DMS53 treated with DMSO at 0.1 percent for 48 hours (cell line): ENCODE data around the gene ADGRV1.
A peak's percentile ranks its signal among the peaks of the same experiment; 100 is the strongest.
"Not testable (repeated sequence)": the region's sequence is repeated elsewhere in the genome, so short reads cannot be mapped to it uniquely, and the experiment has no call there.

Experiments used
- DNase-seq: peaks from one replicate; lab custom pipeline; 2025; ENCODE audit not compliant: unreplicated experiment; lab: John Stamatoyannopoulos, UW

Gene ADGRV1

GRCh38 chr5:90586469-90586868 is 27.9 kb downstream of the ADGRV1 start:
- DNase-seq, result no peak

DNA sequence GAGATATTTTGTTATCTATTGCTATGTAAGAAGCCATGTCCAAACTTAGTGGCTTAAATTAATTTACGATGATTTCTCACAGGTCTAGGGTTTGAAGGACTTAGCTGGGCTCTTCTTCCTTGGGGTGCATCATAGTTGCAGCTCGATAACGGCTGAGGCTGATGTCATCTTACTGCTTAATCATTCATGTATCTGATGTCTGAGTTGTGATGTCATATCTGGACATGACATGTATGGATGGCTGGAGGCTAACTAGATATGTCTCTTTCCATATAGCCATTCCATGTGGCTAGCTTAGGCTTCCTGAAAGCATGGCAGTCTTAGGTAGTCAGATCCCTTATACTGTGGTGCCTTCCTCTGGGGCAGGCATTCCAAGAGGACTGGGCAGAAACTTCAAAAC is 31.6 kb downstream of the ADGRV1 start:
- DNase-seq, result no peak

DNA sequence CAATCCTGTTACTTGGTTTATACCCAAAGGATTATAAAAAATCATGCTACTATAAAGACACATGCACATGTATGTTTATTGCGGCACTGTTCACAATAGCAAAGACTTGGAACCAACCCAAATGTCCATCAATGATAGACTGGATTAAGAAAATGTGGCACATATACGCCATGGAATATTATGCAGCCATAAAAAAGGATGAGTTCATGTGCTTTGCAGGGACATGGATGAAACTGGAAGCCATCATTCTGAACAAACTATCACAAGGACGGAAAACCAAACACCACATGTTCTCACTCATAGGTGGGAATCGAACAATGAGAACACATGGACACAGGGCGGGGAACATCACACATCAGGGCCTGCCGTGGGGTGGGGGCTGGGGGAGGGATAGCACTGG is 34.5 kb downstream of the ADGRV1 start:
- not testable (repeated sequence) for DNase-seq

- DNase-seq, result not testable (repeated sequence)
Observed at GRCh38 chr5:90595766-90596165, 37.2 kb downstream of the ADGRV1 start.

DNA sequence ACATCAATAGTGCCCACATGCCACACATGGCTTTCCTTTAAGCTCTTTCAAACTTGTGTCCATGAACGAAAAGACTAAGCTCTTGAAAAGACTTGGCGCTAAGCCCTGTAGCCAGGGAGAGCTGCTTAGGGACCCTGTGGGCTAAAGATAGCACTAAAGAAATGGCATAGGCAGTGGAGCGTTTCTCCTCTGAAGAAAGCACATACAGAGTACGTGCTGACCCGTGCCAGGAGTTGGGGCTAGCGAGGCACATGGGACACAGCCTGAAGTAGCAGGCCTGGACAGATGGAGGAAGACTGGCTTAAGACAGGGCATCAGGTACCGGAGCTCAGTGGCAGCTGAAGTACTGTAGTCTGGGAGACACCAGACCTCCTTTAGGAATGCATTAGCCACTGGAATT is 39.7 kb downstream of the ADGRV1 start:
- DNase-seq, result no peak

GRCh38 chr5:90600307-90600706 is 41.7 kb downstream of the ADGRV1 start:
- DNase-seq, result not testable (repeated sequence)

DNA sequence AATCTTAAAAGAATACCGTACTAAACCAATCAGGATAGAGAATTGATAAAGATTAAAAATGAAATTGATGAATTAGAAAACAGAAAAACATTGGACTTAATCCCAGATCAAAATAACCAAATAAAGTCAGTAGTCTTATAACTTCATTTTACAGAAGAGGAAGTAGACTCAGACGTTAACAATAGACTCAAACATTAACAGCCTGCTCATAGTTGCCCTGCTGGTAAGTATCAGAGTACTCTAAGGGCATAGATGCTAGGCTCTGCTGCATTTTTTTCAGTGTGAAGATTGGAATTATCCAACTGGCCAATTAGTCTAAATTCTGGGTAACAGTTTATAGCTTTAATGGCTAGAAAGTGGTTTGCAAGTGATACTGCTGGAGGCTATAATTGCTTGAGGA is 42.9 kb downstream of the ADGRV1 start:
- no peak for DNase-seq

DNA sequence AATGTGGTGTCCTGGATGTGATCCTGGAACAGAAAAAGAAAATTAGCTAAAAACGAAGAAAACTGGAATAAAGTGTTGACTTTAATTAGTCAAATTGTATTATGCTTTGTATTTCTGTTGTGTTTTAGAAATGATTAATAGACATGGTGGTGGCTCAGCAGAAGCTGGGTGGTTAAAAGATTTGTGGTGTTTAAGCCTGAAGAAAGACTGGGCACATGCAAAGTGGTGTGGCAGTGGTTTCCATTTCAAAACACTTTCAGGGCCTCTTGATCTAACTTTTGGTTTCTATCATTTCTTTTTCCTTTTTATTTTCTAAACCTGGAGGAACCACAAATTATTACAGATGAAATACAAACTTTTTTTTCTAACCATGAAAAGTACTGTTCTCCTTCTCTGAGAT is 44.1 kb downstream of the ADGRV1 start:
- no peak for DNase-seq

DNA sequence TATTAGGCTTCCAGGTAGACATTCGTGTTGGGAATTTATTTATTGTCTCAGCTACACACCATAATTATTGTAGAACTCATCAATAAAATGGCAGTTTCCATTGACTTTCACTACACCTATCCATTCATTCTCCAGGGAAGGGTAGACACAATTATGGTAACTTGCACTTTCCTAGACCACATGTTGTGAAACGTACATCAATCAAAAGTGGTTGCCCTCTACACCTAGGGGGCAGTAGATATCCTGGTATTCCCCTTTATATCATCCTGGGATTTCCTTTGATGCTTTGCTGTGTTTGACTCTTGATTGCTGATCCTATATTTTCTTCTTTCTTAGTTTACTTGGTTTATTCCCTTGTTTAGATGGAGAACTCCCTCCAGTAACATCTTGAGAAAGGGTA is 47.9 kb downstream of the ADGRV1 start:
- peak; percentile 12 for DNase-seq

DNA sequence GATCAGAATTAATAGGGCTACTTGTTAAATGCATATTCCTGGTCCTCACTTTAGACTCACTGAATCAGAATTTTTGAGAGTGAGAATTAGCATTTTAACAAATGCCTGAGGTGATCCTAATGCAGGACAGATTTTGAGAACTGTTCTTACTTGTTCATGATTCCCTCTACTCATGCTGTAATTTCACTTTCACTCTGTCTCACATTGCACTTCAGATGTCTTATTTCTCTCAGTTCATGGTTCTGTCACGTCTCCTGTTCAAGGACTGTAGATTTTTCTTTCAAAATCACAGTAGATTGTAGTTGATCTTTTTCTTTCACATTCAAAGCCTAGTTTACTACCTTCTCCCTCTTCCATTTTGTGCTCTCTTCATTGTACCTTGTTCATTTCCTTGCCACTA is 54.3 kb downstream of the ADGRV1 start:
- DNase-seq, result no peak

DNA sequence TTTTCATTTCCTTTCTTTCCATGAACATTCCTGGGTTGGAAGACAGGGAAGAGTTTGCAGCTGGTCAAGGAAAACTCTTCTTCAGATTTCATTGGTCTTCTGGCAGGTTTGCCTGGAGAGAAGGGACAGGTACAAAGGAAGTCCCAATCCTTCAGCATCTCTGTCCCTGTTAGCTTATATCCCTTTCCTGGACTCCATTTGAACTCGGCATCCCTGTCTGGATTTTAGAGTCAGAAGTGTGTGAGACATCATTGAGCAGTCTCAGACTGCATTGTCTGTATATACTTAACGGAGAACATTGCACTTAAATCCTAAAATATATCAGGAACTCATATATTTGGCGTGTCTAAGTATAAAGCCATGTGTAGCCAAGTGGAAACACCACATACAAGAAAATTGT is 54.9 kb downstream of the ADGRV1 start:
- no peak for DNase-seq

GRCh38 chr5:90613918-90614504 is 55.4 kb downstream of the ADGRV1 start:
- no peak for DNase-seq

DNA sequence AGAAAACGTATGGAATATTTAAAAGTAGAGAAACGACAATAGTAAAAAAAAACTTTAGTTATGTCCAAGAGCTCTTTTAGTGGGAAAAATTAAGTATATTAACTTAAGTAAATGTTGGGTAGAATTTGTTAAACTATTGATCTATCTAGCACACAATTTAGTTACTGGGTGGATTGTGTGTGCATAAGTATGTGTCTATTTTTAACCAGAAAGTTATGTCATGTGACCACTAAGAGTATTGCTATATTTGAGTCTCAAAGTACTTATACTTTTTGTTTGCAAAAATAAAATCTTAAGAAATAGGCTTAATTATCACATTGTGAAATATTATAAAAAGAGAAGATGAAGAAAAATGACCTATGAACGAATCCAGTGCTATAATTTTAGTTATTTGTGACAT is 56.8 kb downstream of the ADGRV1 start:
- no peak for DNase-seq

DNA sequence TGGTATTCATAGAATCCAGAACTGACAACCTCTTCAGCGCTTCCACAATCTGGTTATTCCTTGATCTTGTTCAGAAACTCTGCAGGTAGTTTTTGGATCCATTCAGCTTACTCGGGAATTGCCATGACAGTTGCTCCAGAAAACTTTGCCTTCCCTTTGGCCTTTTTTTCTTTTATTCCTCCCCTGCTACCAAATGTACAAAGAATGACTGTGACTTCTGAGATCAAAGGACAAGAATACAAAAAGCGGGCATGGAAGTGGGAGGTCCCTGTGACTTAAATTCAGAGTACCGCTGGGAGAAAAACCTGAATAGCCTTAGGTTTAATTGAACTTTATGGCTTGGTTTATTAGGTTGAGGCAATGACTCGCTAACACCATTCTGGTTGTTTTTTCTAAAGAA is 59.5 kb downstream of the ADGRV1 start:
- no peak for DNase-seq

GRCh38 chr5:90619762-90620161 is 61.2 kb downstream of the ADGRV1 start:
- not testable (repeated sequence) for DNase-seq

DNA sequence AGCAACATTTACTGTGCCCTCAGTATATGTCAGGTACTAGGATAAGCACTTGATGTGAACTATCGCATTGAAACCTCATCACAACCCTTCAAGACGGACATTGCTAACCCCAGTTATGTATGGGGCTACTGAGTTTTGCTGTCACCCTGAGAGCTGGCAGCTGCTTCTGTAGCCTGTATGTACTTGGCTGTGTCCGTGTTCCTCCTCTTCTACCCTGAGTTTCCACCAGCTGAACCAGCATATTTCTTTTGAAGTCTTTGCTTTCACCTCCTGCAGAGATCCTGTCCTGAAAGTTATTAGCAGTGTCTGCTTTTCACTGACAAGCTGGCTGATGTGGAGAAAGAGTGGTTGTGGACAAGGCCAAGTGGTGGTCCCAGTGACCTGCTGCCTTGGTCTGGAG is 63.3 kb downstream of the ADGRV1 start:
- no peak for DNase-seq

GRCh38 chr5:90626493-90626892 is 67.9 kb downstream of the ADGRV1 start:
- DNase-seq, result no peak

- no peak for DNase-seq
Observed at GRCh38 chr5:90628492-90628891, 69.9 kb downstream of the ADGRV1 start.

DNA sequence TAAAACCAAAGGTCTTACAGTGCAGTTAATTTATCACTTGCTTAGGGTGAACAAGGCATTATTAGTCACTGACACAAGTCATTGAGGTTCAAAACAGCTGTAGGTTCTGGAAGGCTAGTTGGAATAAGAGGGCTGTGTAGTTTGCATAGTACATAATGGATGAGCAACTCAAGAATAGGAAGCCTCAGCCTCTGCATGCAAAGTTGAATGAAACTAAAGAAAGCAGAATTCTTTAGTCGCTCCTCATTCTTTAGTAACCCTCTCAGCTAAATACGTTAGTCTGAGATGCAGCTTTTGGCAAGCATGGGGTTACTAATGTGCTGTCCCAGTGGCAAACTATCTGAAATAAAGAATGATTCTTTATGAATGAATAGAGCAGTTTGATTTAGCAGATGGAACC is 74.2 kb downstream of the ADGRV1 start:
- DNase-seq, result no peak

GRCh38 chr5:90636948-90637347 is 78.4 kb downstream of the ADGRV1 start:
- no peak for DNase-seq

- DNase-seq, result no peak
Observed at GRCh38 chr5:90637731-90638130, 79.1 kb downstream of the ADGRV1 start.

DNA sequence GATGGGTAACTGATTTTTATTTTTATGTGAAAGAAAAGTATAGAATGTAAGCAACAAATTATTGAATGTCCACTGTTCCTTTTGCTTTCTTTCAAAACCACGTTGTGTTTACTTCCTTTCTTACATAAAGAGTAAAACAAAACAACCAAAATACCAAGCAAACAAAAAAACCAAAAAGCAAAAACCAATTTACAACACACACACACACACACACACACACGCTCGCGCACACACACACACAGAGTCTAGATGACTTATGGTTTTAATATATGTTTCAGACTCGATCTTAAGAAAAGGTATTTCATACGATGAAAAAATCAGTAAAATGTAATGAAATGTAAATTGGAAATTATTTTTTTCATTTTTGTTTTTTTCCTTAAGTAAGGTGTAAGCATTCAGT is 80.3 kb downstream of the ADGRV1 start:
- DNase-seq, result no peak

DNA sequence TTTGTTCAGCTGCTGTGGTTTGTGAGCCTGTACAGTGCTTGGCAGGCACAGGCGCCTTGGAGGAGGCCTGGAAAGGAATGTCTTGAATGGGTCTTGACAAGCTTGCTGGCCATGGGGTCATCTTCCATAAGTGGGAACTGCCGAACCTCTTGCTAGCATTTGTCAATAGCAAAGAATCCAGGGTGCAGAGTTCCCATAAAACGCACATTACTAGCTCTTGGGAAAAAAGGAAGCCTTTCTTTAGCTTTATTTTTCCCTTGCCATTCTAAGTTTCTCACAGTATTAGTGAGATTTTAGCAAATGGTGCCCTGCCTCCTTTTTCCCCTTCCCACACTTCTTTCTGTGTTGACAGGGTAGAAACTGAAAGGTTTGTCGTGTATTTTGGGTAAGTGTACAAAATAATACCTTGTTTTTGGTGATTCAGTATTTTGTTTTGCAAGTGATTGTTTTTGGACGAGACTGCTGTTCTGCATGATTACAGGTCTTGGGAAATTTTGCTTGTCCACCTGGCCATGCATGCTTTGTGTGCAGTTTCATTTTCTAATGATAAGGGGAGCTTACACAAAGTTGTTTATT is 82.0 kb downstream of the ADGRV1 start:
- no peak for DNase-seq
